ENCODE results near the gene SLC1A6.
"Not testable (repeated sequence)": the region's sequence is repeated elsewhere in the genome, so short reads cannot be mapped to it uniquely, and the experiment has no call there.

The SLC1A6 gene

DNA sequence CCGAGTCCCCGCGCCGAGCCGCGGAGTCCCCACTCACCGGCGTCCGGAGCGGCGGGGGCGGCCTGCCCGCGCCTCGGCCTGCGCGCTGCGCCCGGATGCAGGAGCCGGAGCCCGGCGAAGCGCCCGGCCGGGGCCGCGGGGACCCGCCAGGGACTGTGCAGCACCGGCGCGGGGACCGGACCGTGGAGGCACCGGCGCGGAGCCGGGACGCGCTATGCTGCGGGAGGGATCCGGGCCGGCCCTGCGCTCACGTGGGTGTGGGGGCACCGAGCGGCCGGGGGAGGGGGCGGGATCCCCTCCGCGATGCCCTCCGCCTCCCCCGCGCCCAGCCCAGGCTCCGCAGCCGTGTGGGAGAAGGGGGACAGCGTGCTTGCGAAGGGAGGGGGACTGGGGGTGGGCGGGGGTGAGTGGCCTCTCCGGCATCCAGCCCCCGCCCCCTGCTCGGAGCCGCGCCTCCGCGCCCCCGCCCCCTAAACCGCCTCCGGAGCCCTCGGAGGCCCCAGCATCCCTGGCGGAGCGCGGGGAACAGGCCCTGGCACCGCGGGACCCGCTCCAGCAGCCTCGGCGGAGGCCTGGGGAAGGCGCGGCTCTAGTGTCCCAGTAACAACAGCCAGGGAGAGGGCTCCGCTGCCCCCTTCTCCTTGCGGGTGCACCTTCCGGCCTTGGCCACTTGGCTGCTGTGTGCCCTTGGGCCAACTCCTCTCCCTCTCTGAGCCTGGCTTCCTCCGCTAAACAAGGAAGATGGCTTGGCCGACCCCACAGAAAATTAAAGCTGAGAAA, at the start of gene SLC1A6:
TSS of gene SLC1A6 (minus strand) at position 389 of the 780 bp plus-strand sequence. CDS start 6,954 bp downstream, outside the sequence.
- no peak for DNase-seq

DNA sequence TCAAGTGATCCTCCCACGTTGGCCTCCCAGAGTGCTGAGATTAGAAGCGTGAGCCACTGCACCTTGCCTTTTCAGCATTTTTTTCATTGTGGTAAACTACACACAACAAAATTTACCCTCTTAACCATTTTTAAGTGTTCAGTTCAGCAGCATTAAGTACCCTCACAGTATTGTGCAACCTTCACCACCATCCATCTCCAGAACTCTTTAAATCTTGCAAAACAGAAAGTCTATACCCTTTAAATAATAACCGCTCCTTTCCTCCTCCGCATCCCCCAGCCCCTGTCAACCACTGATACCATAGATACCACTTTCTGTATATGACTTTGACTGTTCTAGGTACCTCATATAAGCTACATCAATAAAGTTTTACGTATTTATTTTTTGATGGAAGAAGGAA, 48.8 kb upstream of the SLC1A6 start:
- no peak for DNase-seq

DNA sequence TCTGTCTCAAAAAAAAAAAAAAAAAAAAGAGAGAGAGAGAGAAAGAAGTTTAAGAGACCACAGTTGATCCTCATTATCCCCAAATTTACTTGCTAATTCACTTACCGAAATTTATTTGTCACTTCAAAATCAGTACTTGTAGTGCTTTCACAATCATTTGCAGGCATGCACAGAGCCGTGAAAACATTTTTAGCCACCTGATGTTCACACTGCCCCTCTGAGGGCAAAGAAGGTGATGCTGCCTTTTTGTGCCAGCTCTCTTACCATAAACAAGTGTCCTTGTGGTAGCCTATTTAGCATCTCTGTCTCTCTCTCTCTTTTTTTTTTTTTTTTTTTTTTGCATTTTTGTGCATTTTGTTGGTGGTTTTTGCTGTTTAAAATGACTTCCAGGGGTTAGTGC, 45.6 kb upstream of the SLC1A6 start:
- no peak for DNase-seq

DNA sequence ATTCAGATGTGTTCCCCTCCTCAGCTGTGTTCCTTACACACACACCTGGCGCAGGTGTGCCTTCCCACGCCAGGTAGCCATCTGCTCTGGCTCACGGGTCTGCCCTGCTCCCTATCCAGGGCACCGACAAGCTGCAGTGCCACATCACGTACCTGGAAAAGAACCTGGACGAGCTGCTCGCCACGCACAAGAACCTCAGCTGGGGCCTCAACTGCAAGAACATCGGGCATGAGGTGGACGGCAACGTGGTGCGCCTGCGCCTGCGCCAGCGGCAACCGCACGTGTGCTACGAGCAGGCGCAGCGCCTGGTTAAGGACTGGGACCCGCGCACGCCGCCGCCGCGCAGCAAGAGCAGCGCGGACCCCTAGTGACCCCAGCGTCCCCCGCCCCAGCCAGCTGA, 43.1 kb upstream of the SLC1A6 start:
- DNase-seq = no peak

DNA sequence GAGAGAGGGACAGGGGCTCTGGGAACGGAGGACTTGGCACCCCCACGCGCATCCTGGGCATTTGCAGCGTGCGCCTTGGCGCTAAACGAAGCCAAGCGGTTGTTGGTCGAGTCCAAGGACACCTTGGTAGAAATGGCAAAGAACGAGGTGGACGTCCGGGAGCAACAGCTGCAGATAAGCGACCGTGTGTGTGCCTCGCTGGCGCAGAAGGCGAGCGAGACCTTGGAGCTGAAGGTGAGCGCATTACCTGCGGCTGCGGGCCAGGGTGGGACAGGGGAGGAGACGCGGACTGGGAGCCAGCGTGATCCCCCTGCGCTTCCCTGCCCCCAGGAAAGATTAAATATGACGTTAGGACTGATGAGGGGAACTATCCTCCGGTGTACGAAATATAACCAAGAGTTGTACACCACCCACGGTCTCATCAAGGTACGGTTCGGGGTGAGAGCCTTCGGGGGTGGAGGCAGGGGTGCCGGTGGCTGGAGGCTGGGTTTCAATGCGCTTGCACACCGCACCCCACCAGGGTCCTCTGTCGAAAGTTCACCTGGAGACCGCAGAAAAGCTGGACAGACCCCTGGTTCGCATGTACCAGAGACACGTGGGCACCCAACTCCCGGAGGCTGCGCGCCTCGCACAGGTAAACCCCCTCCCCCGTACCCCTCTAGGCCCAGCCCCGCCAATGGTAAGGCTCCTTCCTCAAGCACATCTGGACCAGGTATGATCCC, 41.8 kb upstream of the SLC1A6 start:
- no peak for DNase-seq

DNA sequence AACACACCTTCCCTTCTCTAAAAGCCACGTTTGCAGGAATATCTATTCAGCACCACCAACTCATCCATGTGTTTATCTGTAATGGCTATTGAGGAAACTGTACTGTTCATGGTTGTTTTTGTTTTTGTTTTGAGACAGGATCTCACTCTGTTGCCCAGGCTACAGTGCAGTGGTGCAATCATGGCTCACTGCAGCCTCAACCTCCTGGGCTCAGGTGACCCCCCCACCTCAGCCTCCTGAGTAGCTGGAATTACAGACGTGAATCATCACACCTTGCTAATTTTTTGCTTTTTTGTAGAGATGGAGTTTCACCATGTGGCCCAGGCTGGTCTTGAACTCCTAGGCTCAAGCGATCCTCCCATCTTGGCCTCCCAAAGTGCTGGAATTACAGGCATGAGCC, 39.2 kb upstream of the SLC1A6 start:
- DNase-seq = not testable (repeated sequence)

DNA sequence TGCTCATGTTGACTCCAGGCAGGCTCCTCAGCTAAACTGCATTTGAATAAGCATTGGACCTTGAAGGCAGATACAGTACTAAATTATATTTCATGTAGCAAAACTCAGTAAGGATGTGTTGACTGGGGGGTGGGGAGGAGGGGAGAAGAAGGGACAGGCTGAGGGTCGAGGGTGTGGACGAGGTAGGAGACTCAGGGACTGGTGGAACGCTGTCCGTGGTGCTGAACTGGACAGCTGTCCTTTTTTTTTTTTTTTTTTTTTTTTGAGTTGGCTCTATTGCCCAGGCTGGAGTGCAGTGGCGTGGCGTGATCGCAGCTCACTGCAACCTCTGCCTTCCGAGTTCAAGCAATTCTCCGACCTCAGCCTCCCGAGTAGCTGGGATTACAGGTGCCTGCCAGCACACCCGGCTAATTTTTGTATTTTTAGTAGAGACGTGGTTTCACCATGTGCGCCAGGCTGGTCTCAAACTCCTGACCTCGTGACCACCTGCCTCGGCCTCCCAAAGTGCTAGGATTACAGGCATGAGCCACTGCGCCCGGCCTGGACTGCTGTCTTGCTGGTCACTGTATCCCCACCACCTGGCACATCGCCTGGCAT, 36.4 kb upstream of the SLC1A6 start:
- DNase-seq = no peak

DNA sequence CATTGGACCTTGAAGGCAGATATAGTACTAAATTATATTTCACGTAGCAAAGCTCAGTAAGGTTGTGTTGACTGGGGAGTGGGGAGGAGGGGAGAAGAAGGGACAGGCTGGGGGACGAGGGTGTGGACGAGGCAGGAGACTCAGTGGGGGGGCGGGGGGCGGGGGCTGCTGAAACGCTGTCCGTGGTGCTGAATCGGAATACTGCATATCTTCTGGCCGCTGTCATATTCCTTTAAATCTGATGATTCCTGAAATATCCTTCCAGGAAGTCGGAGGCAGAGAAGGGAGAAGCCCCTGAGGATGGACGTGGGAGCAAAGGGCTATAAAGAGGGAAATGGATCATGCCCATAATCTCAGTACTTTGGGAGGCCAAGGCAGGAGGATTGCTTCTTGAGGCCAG, 34.9 kb upstream of the SLC1A6 start:
- DNase-seq = no peak

DNA sequence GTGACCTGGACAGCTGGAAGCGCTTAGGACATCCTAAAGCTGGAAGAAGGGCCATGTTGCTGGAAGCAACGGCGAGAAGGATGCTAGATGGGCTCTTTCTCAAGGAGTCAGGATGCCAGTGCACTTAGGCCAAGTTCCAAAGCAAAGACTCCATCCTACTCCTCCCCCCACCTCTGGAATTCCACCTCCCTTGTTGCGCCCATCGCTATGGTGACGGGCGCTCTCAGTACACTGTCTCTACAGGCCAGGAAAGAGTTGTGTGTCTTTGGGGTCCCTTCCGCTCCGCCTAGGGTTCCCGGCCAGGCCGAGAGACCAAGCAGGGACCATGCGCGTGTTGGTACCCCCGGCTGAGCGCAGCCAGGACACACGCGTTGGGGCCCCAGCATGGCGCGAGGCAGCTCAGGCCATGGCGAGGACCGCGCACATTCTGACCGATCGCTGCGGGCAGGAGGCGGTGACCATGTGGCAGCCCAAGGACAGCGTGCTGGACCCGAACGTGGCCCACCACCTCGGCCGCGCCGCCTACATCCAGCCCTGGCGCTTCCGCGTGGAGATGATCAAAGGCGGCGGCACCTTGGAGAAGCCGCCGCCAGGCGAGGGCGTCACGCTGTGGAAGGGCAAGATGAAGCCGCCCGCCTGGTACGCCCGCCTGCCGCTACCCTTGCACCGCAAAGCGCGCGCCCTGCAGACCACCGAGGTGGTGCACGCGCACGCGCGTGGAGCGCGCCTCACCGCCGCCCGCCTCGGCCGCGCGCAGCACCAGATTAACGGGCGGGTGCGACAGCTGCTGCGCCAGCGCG, 31.0 kb upstream of the SLC1A6 start:
- no peak for DNase-seq

DNA sequence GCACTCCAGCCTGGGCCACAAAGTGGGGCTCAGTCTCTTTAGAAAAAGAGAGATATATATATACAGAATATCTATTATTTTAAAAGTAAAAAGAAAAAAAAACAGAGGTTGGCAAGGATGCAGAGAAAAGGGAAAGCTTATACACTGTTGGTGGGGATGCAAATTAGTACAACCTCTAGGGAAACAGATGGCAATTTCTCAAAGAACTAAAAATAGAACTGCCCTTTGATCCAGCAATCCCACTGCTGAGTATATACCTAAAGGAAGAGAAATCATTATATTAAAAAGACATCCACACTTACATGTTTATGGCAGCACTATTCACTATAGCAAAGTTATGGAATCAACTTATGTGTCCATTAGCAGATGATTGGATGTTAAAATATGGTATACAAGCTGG, 28.6 kb upstream of the SLC1A6 start:
- DNase-seq = no peak

DNA sequence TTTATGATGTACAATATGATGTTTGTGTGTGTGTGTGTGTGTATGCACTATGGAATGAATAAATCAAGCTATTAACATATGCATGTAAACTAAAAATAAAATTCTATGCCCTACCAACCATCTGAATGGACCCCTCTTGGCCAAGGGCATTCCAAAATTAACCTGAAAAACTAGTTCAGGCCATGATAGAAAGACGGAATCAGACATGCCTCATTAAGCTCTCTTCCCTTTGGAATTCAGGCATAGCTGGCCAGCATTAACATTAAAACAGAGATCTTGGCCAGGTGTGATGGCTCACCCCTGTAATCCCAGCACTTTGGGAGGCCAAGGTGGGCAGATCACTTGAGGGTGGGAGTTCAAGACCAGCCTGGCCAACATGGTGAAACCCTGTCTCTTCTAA, 18.3 kb upstream of the SLC1A6 start:
- no peak for DNase-seq

DNA sequence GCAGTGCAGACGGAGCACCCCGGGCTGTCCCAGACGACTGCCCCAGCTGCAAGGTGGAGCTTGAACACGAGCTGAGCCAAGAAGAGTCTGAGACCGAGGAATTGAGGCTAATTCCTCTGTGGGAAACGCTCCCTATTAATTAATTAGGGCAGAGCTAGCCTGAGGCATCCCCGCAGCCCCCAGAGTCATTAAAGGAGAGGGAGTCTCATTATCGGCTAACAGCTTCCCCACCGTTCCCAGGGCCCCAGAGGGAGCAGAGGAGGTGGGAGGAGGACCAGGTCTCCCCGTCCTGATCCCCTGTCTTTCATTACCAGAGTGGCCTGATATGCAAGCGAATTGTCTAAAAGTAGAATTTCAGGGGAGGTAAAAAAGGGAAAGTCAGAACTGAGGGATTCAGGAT, 13.1 kb upstream of the SLC1A6 start:
- no peak for DNase-seq

DNA sequence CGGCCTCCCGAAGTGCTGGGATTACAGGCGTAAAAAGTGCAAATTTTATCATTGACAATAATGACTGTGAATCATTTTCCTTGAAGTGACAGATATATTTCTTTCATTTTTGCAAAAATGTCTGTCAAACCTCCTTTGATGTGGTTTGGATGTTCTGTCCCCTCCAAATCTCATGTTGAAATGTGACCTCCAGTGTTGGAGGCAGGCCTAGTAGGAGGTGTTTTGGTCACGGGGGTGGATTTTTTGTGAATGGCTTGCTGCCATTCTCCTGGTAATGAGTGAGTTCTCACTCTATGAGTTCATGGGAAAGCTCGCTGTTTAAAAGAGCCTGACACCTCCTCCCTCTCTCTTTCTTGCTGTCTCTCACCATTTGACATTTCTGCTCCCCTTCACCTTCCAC, 5.5 kb upstream of the SLC1A6 start:
- DNase-seq = no peak

DNA sequence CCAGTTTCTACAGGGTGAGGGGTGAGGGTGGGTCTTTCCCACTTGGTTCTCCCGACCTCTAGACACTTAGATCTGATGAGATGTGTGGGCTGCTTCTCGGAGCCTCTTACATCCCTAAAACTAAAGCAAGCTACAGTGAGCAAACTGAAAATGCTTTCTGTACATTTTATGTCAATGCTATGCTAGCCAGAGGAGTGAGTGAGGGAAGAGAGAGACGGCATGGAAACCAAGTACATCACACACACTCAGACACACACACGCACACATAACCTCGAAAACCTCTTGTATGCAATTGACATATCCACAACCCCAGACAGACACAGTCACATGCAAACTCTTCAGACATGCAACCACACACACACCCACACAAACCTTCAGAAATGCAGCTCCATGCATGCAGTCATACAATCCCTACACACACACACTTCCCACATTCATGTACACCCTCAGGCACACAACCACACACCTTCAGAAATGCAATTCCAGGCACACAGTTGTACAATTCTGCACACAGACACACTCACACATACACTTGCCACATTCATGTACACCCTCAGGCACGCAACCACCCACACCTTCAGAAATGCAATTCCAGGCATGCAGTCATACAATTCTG, 1.4 kb downstream of the SLC1A6 start:
- DNase-seq = no peak

DNA sequence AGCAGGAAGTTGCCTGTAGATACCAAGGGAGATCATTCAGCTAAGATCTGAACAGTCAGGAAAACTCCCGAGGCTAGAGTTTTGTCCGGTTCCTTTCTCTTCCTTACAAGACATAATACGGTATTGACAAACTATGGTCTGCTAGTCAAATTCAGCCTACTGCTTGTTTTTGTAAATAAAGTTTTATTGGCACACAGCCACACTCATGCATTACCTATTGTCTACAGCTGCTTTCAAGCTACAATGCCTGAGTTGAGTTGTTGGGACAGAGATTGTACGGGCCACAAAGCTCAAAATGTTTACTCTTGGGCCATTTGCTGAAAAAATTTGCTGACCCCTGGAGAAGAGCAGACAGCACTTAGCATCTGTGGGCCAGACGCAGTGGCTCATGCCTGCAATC, 2.5 kb downstream of the SLC1A6 start:
- DNase-seq = no peak

DNA sequence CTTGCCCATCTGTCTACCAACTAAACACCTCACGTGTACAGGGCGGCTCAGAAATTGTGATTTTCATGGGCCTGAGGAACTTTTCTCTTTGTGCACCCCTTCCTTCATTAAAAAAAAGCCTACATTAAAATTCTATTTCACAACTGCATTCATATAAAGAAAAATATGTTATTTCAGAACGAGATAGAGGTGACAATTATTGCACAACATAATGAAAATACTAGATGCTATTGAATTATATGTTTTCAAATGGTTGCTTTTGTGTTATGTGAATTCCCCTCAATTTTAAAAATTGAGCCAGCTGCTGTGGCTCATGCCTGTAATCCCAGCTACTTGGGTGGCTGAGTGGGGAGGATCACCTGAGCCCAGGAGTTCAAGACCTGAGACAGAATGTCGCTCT, 5.2 kb downstream of the SLC1A6 start:
- DNase-seq = no peak

DNA sequence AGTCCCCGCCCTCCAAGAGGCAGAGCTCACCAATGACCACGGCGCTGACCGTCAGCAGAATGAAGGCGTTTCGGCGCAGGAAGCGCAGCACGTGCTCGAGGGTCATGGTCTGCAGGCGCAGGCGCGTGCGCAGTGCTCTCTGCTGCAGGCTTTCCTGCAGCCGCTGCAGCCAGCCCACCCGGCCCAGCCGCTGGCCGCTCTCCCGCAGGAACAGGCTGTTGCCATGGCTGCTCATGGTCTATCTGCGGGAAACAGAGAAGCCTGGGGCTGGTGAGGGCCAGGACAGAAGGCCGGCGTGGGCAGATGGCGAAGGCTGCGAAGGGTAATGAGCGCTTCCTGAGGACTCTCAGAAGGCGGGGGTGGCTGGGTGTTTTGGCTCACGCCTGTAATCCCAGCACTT, 7.0 kb downstream of the SLC1A6 start:
- DNase-seq = no peak

DNA sequence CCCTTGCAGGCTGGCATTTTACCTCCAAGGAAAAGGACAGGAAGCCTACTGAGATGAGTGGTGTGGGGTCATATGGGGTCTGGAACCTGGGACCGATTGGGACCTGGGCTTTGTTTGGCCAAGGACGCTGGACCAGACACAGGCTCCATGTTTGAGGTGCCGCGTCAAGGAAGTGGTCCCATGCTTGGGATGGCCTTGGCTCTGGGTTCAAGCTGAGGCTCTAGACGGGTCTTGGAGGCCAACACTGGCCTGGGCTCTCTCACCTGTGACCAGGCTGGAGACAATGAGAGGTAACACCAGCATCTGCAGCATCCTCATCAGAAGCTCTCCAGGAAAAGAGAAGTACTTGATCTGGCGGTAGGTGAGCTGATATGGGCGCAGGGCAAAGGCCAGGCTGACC, 8.2 kb downstream of the SLC1A6 start:
- no peak for DNase-seq

DNA sequence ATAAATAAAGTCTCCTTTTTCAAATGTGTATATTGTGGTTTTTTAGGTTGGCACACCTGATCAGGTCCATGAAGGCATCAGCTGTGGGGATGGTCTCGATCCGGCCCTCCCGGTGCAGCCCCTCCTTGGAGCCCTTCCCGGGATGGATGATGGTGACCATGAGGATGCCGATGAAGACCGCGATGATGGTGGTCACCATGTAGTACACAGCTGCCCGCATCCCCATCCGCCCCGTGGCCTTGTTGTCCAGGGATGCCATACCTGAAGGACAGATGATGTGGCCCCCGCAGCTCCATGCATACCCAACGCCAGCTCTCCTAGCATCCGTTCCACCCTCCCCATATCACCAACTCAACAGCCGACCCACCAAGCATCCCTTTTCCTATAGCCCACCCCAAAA, 11.4 kb downstream of the SLC1A6 start:
- DNase-seq = no peak

DNA sequence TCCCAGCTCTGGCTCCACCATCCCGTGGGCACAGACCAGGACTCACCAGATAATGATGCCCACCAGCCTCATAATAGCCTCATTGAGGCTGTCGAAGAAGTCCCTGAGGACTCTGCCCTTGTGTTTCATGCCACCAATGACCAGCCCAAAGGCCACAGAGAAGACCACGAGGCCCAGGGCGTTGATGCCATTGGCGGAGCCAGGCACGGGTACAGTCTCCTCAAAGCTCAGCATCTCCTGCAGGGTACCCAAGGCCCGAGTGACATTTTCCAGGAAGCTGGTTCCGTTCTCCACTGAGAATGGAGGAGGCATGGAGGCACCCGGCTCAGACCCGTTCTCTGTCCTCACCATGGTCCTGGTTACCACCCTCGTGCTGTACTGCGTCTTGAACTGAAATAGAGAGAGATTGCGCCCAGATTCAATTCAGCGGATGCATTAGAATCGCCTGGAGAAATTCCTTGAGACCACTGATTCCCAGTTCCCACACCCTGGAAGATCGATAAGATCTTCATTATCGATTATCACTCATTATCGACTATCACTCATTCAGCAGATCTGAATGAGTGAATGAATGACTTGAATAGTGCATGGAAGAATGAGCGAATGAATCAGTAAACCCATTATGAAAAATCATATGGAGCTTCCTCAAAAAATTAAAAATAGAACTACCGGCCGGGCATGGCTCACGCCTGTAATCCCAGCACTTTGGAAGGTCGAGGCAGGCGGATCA, 17.5 kb downstream of the SLC1A6 start:
- DNase-seq = no peak

DNA sequence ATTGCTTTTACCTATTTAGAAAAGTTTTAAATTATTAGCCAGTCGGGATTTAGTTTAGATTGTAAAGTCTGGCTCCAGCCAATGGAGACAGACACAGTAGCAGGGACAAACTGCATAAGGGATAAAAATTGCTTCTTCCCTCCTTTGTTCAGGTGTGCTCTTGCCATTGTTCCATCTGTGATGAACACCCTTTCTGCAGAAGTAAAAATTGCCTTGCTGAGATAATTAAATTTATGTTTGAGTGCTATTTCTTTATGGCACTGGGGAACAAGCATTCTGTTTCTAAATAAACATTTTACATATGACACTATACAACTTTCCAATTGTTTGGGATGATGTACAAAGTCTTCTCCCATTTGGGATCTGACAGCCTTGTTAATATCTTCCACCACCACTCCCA, 20.4 kb downstream of the SLC1A6 start:
- no peak for DNase-seq

DNA sequence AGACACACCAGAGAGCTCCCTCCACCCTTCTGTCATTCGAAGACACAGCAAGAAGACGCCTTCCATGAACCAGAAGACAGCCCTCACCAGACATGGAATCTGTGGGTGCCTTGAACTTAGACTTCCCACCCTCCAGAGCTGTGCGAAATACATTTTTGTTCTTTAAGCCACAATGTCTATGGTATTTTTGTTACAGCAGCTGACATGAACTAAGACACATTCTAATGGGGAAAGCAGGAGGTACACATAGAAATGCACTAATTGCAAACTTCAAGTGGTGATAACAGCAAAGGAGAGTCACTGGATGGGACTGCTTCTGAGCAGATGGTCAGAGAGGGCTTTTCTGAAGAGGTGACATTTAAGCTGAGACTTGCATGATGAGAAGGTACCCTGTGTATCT, 22.2 kb downstream of the SLC1A6 start:
- no peak for DNase-seq

All from CD4-positive, alpha-beta T cell treated with Interferon alpha-2 for 1 hour (primary cell).